ENCODE results near the gene MALAT1.

Gene MALAT1

GRCh38 chr11:65479184-65480145 is 19.4 kb upstream of the MALAT1 start:
- DNase-seq: no peak

- no peak for DNase-seq
These were observed 16.5 kb upstream of the MALAT1 start for GRCh38 chr11:65482306-65482850.

- DNase-seq: no peak
These were observed 13.0 kb upstream of the MALAT1 start for GRCh38 chr11:65485920-65486219.

- no peak for DNase-seq
These were observed 12.0 kb upstream of the MALAT1 start for GRCh38 chr11:65486570-65487466.

GRCh38 chr11:65487467-65488272 is 11.2 kb upstream of the MALAT1 start:
- peak; percentile 100 for DNase-seq

DNA sequence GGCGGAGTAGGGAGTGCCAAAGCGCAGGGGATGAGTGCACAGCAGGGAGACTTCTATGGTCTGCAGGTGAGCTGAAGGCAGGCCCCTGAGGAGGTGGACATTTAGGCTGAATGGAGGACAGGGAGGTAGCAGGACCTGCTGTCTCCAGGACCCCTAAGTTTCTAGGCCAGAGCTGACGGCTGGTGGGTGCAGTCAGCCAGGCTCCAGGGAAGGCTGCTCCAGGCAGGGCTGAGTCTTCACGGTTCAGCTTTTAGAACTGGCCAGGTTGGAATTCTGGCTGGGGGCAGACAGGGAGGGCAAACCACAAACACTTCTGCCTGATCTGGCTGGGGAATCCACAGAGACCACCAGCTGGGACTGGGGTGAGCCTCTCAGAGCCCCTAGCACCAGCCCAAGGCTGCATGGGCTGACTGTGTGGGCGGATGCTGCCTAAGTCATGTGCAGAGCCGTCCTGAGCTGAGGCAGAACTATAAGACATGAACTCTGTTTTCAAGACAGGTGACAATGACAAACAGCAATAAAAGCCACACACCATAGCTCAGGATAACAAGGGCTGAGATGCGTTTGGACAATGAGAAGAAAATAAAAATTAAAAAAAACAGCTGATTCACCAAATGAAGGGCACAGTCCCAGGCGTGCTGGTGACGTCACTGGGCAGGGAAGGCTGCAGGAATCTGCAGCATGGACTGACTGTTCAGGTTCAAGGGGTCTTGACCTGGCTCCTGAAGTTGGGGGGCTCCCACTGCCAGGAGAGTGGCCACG is 10.4 kb upstream of the MALAT1 start:
- DNase-seq: no peak

DNA sequence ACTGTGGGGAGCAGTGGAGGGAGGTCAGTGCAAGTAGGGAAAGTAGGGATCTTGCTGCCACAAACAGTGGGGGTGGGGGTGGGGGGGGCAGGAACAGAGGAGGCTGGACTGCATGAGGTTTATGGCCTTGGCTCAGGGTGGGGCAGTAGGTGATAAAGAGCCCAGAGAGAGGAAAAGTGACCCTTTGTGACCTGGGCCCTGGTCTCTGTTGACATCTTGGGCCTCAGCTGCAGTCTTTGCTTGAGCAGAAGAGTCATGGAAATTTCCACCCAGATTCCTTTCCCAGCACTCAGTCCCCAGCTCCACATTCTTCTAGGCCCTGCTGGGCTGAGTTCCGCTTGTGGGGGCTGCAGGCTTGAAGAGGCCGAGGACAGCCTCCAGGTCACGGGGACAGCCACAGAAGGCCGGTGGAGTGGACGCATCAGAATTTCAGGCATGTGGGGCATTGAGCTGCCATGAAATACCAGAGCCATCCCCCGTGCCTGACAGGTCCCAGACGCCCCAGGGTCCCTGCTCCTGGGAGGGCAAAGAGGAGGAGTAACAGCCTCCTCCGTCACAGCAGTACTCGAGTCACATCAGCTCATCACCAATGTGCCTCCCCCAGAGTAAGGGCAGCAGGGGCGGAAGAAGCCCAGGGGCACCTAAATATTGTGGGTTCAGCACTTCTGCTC is 9.7 kb upstream of the MALAT1 start:
- no peak for DNase-seq

GRCh38 chr11:65489706-65490320 is 9.0 kb upstream of the MALAT1 start:
- DNase-seq: no peak

- no peak for DNase-seq
These were observed 7.7 kb upstream of the MALAT1 start for GRCh38 chr11:65491163-65491465.

GRCh38 chr11:65491614-65492386 is 7.0 kb upstream of the MALAT1 start:
- peak; percentile 81 for DNase-seq

- no peak for DNase-seq
These were observed 6.5 kb upstream of the MALAT1 start for GRCh38 chr11:65492387-65492636.

DNA sequence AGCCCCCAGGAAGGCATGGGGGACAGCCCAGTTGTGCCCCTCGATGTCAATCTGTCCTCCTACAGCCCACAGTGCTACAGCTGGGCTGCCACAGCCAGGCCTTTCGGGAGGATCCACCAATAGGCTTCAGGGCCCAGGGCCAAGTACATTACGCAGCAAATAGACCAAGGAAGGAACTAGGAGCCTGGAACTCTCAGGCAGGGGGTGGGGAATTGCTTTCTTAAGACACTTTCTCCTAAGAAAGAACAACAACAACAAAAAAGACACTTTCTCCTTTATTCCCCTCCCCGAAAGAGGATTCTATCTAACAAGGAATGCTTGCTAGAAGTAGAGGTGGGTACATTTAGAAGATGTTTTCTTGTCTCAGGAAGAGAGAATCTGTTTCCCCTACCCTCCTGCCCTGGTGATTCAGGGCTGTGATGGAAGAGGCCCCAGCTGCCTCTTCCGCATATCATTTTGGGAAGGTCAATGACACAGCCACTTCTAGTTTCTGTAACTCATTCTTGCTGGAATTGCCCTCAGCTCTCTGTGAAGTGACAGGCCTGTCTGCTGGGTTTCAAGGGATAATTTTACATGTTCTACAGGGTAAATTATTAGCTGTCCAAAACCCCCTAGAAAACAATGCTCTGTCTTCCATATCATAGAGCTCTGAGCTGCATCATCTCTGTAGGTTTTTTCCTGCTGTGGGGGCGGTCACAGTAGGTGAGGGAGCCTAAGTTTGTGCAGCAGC is 6.0 kb upstream of the MALAT1 start:
- no peak for DNase-seq

DNA sequence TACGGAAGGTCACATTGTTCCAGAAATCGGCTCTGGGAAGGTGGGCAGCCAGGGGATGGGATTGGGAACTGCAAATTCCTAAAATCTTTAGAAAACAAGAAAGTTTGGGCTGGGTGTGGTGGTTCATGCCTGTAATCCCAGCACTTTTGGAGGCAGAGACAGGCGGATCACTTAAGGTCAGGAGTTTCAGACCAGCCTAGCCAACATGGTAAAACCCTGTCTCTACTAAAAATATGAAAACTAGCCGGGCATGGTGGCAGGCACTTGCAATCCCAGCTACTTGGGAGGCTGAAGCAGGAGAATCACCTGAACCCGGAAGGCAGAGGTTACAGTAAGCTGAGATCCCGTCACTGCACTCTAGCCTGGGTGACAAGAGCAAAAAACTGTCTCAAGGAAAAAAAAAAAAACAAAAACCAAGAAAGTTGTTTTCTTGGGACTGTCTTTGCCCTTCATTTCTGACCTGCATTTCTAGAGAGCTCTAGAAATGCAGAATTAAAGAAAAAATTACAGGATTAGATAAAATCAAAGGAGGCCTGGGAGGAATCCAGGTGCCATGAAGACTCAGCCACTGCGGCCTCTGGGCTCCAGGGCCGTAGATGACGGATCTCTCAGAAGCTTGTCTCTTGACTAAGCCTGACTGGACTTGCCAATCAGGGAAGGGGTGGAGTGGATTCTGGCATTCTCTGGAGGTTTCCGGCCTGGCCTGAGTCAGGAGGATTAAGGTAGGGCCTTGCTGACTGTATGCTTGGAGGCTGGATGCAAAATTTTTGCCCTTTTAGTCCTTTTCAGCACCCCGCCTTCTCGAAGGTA is 5.3 kb upstream of the MALAT1 start:
- DNase-seq: no peak

GRCh38 chr11:65496304-65497140 is 2.3 kb upstream of the MALAT1 start:
- DNase-seq: no peak

DNA sequence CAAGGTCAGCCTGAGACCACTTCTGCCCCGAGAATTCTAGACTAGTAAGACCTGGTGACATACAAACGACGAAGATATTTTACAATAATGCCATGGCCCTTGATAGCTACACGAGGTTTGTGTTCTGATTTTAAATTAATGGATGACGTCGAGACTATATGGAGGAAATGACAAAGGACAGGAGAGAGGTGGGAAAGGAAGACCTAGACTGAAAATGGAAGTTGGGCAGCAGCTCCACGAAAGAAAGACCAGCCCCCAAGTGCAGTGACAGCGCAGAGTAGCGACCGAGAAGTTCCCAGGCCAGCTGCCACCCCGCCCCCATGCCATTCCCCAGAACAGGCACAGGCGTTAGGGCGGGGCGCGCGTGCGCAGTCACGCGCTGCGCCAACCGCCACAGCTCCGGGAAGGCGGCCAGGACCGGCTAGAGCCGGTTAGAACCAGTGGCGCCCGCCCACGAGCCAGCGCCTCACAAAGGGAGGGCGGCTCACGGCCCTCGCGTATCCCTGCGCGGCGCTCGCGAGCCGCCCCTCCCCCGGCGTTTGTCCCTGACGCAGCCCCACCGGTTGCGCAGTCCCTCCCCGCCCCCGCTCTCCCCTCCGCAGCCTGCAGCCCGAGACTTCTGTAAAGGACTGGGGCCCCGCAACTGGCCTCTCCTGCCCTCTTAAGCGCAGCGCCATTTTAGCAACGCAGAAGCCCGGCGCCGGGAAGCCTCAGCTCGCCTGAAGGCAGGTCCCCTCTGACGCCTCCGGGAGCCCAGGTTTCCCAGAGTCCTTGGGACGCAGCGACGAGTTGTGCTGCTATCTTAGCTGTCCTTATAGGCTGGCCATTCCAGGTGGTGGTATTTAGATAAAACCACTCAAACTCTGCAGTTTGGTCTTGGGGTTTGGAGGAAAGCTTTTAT is 1.5 kb upstream of the MALAT1 start:
- peak; percentile 97 for DNase-seq

DNA sequence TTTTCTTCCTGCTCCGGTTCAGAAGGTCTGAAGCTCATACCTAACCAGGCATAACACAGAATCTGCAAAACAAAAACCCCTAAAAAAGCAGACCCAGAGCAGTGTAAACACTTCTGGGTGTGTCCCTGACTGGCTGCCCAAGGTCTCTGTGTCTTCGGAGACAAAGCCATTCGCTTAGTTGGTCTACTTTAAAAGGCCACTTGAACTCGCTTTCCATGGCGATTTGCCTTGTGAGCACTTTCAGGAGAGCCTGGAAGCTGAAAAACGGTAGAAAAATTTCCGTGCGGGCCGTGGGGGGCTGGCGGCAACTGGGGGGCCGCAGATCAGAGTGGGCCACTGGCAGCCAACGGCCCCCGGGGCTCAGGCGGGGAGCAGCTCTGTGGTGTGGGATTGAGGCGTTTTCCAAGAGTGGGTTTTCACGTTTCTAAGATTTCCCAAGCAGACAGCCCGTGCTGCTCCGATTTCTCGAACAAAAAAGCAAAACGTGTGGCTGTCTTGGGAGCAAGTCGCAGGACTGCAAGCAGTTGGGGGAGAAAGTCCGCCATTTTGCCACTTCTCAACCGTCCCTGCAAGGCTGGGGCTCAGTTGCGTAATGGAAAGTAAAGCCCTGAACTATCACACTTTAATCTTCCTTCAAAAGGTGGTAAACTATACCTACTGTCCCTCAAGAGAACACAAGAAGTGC is 661 bp upstream of the MALAT1 start:
- no peak for DNase-seq

- no peak for DNase-seq
These were observed 193 bp upstream of the MALAT1 start for GRCh38 chr11:65498727-65498976.
